K562 (cell line): ENCODE data around the gene COL7A1. TPM values are rescaled to one million over a fixed set of nuclear protein-coding genes. Genes with fewer than 3 reads are reported as not detected.

Source experiments
- ATAC-seq: fragments of 200-7000 bp; cut with Tn5 transposase; 3 replicates; pipeline ENCODE4 v1.9.1; 2020; ENCODE audit warnings: moderate library complexity
- BruUV-seq: library from RNA; stranded (reverse); fragments of 400-500 nt; replicated peaks from 2 replicates; lab custom pipeline; 2021; lab: Mats Ljungman, UMichigan
- CTCF ChIA-PET: fragments of 300-600 bp; formaldehyde crosslinking; extraction: SDS; loops from one replicate; lab custom pipeline; 2021; ENCODE audit warnings: low intra/inter-chr PET ratio; lab: Yijun Ruan, JAX
- POLR2A ChIA-PET: fragments of 300-600, 350-650 bp; sonication (Branson Sonifier 250); formaldehyde crosslinking; extraction: SDS; loops from one replicate; lab custom pipeline; 2021; ENCODE audit warnings: antibody characterized with exemption, inconsistent platforms; lab: Yijun Ruan, JAX
- DNase-seq, 4 experiments: peaks; one replicate each; pipeline versions ENCODE4 v3.0.0 to v3.0.0-alpha.2; 2011 to 2018; ENCODE audit warnings: low spot score in 3 of 4, mixed read lengths in 3 of 4; ENCODE audit errors: extremely low read depth in 1 of 4
- FAIRE-seq: peaks from 2 replicates; lab custom pipeline; 2011; peaks lifted over from hg19 to GRCh38; lab: Jason Lieb, UNC
- H2AFZ ChIP-seq: 2 replicates; pipeline ENCODE4 v1.6.0; 2011; ENCODE audit warnings: low read depth, low read length, control low read depth, inconsistent platforms
- H3K27ac ChIP-seq: fragments of 200-600 bp; 3 replicates; pipeline ENCODE4 v1.8.0; 2011; ENCODE audit warnings: low read depth, mild to moderate bottlenecking, control low read depth, inconsistent platforms, low read length, moderate library complexity, mixed read lengths; ENCODE audit errors: extremely low read depth
- H3K27me3 ChIP-seq, 2 experiments: fragments of 300-600 bp in 1 of 2; 2 replicates in 1 of 2; 3 replicates in 1 of 2; pipeline versions ENCODE4 v1.6.0 to v1.8.0; 2011; ENCODE audit warnings: inconsistent platforms in 2 of 2, low read length in 2 of 2, mild to moderate bottlenecking in 1 of 2, mixed read lengths in 1 of 2, moderate library complexity in 1 of 2; ENCODE audit not compliant: control insufficient read depth in 2 of 2, insufficient read depth in 2 of 2
- H3K36me3 ChIP-seq: fragments of 300-600 bp; 3 replicates; pipeline ENCODE4 v1.8.0; 2011; ENCODE audit warnings: mild to moderate bottlenecking, low read length, inconsistent platforms; ENCODE audit not compliant: control insufficient read depth, insufficient read depth
- H3K4me1 ChIP-seq, 2 experiments: fragments of 200-600 bp in 1 of 2; replicated peaks in 1 of 2; 2 replicates in 1 of 2; 3 replicates in 1 of 2; pipeline versions ENCODE4 v1.5.1 to v1.8.0; 2011; ENCODE audit warnings: inconsistent platforms in 2 of 2, low read length in 2 of 2, mild to moderate bottlenecking in 1 of 2, mixed read lengths in 1 of 2, moderate library complexity in 1 of 2; ENCODE audit not compliant: control insufficient read depth in 2 of 2, insufficient read depth in 2 of 2
- H3K4me2 ChIP-seq: 2 replicates; pipeline ENCODE4 v1.6.1; 2011; ENCODE audit warnings: low read length, control low read depth, inconsistent platforms, mixed read lengths; ENCODE audit not compliant: insufficient read depth
- H3K4me3 ChIP-seq: fragments of 200-600 bp; sonication (generic), shearing (Covaris generic); 2 replicates; pipeline ENCODE4 v1.5.1; 2016; ENCODE audit warnings: control low read depth, inconsistent platforms
- H3K79me2 ChIP-seq: fragments of 200-600 bp; 3 replicates; pipeline ENCODE4 v1.8.0; 2011; ENCODE audit warnings: low read length, inconsistent platforms; ENCODE audit not compliant: control insufficient read depth, insufficient read depth
- H3K9ac ChIP-seq, 2 experiments: 2 replicates each; pipeline versions ENCODE4 v1.6.0 to v1.6.1; 2011; ENCODE audit warnings: low read depth in 2 of 2, low read length in 2 of 2, control low read depth in 1 of 2, inconsistent platforms in 1 of 2, mild to moderate bottlenecking in 1 of 2, mixed read lengths in 1 of 2; ENCODE audit not compliant: insufficient read depth in 1 of 2
- H3K9me1 ChIP-seq: one replicate; pipeline ENCODE4 v1.6.0; 2011; ENCODE audit warnings: inconsistent platforms, mild to moderate bottlenecking, low read length, moderate library complexity; ENCODE audit not compliant: control insufficient read depth, insufficient read depth
- H3K9me3 ChIP-seq: replicated peaks from 2 replicates; pipeline ENCODE4 v1.5.1; 2011; ENCODE audit warnings: low read depth, low read length, inconsistent platforms; ENCODE audit not compliant: control insufficient read depth, insufficient read depth
- H4K20me1 ChIP-seq: replicated peaks from 2 replicates; pipeline ENCODE4 v1.6.1; 2011; ENCODE audit warnings: low read length, inconsistent platforms, mixed read lengths; ENCODE audit not compliant: control insufficient read depth, insufficient read depth
- MAZ ChIP-seq, 2 experiments: fragments of 450-650 bp in 1 of 2; sonication (generic) in 1 of 2; formaldehyde crosslinking; IDR thresholded peaks in 1 of 2; conservative IDR thresholded peaks in 1 of 2; 2 replicates each; pipeline versions ENCODE4 v1.4.0 to v1.5.0; 2020; ENCODE audit warnings: mild to moderate bottlenecking in 1 of 2, missing genetic modification reagents in 1 of 2
- WGBS: fragments of 100-300 bp; shearing (Covaris generic); methylation state at CpG from one replicate; pipeline ENCODE4 v1.1.6; 2016; ENCODE audit warnings: low coverage, mixed read lengths; ENCODE audit not compliant: insufficient coverage; ENCODE audit errors: missing lambda C conversion rate; 5-methylcytosine and 5-hydroxymethylcytosine counted together
- in situ Hi-C: fragments of 300-500 bp; cut with MboI; formaldehyde crosslinking; loops from 4 replicates; pipeline ENCODE4 v1.15.0; 2018; ENCODE audit warnings: inconsistent platforms, mixed read lengths
- intact Hi-C: fragments of 100-400 bp; cut with micrococcal nuclease; formaldehyde crosslinking; loops from 2 replicates; pipeline ENCODE4 v1.14.2; 2022
- polyA plus RNA-seq, 8 experiments: library from polyadenylated mRNA; depleted of rRNA in 4 of 8; stranded (reverse) in 5 of 8; unstranded in 3 of 8; fragments of >200 nt; fragmentation: Nextera tagmentation in 2 of 8; fragmentation: Illumina TruSeq in 1 of 8; extraction: Ambion mirVana in 2 of 8; extraction: Trizol in 1 of 8; gene quantifications; 2 replicates each; pipeline versions ENCODE4 v1.2.1 to v1.2.3, GENCODE V29; 2011 to 2014; ENCODE audit warnings: inconsistent platforms in 1 of 8, missing spikeins in 1 of 8
- total RNA-seq, 7 experiments: library from RNA; depleted of rRNA in 6 of 7; stranded (reverse); fragments of >200 nt in 6 of 7; fragmentation: Illumina TruSeq in 2 of 7; extraction: Trizol in 2 of 7; gene quantifications; 2 replicates each; pipeline versions ENCODE4 v1.2.1 to v1.2.3, GENCODE V29; 2011 to 2021; ENCODE audit warnings: low replicate concordance in 1 of 7
- TF ChIP-seq, protein P1 (sequence below): sonication (generic); formaldehyde crosslinking; IDR thresholded peaks from 2 replicates; pipeline ENCODE4 v1.9.0; 2022; ENCODE audit warnings: mild to moderate bottlenecking, missing genetic modification reagents
- TF ChIP-seq, protein P2 (sequence below), 3 experiments: IDR thresholded peaks in 2 of 3; conservative IDR thresholded peaks in 1 of 3; 2 replicates each; pipeline ENCODE4 v1.5.1; 2011 to 2012; ENCODE audit warnings: low read length in 3 of 3, mild to moderate bottlenecking in 3 of 3, control low read depth in 2 of 3, improper control_type of control experiment in 1 of 3, inconsistent platforms in 1 of 3, low read depth in 1 of 3, mixed read lengths in 1 of 3, moderate library complexity in 1 of 3; ENCODE audit not compliant: insufficient read depth in 2 of 3
- TF ChIP-seq, protein P3 (sequence below): sonication (generic); formaldehyde crosslinking; IDR thresholded peaks from 2 replicates; pipeline ENCODE4 v1.9.0; 2022; ENCODE audit warnings: mild to moderate bottlenecking, missing genetic modification reagents

Gene COL7A1
- total and polyA plus RNA-seq, 9 of the 15 experiments (the other 6 are each of a cell fraction or from before 2014, with no cell fraction given): 0.09 to 0.66 (median 0.35) TPM; not detected in 3

DNA sequence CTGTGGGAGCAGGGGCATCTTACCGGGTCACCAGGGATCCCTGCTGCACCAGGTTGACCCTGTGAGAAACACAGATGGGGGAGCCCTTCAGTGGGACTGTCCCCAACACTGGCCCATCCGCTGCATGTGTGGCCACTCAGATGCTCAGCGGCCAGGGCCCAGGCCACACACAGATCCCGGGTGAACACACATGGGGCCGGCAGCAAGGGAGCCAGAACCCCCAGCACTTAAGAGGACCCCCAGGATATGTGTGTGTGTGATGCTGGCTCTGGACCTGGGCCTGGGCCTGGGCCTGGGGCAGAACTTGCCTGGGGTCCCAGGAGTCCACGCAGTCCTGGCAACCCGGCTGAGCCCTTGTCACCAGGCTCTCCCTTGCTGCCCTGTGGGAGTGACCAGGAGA, 26.7 kb downstream of the COL7A1 start:
- Histone ChIP-seq H3K9ac (no peak overlapping the region; a peak in 1 of 4 replicates), H3K9me1 (no peaks in the 10 kb centered on the region), H3K36me3 (no peaks in the 10 kb centered on the region), H3K9me3 (no peaks in the 10 kb centered on the region), H3K27ac (no peak overlapping the region), H3K4me3 (no peak overlapping the region), H4K20me1 (no peaks in the 10 kb centered on the region), H3K4me2 (no peak overlapping the region), H3K27me3 (no peaks in the 10 kb centered on the region), H2AFZ (no peak overlapping the region), H3K4me1 (peaks cover 0 to 33% of the 10 kb centered on the region in 2 experiments; a peak in 2 of 5 replicates), H3K79me2 (no peaks in the 10 kb centered on the region)
- in situ Hi-C loops: no loop called here
- 40% methylated on average over 5 of the region's 7 CpGs for WGBS
- no peak for TF ChIP-seq MAZ (CRISPR knock-in tag; conservative IDR thresholded peaks at IDR 0.05 in 1 of 2, IDR thresholded peaks at IDR 0.05 in 1 of 2)
- TF ChIP-seq, protein P1, sequence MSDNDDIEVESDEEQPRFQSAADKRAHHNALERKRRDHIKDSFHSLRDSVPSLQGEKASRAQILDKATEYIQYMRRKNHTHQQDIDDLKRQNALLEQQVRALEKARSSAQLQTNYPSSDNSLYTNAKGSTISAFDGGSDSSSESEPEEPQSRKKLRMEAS (CRISPR knock-in tag): no peak
- TF ChIP-seq, protein P2, sequence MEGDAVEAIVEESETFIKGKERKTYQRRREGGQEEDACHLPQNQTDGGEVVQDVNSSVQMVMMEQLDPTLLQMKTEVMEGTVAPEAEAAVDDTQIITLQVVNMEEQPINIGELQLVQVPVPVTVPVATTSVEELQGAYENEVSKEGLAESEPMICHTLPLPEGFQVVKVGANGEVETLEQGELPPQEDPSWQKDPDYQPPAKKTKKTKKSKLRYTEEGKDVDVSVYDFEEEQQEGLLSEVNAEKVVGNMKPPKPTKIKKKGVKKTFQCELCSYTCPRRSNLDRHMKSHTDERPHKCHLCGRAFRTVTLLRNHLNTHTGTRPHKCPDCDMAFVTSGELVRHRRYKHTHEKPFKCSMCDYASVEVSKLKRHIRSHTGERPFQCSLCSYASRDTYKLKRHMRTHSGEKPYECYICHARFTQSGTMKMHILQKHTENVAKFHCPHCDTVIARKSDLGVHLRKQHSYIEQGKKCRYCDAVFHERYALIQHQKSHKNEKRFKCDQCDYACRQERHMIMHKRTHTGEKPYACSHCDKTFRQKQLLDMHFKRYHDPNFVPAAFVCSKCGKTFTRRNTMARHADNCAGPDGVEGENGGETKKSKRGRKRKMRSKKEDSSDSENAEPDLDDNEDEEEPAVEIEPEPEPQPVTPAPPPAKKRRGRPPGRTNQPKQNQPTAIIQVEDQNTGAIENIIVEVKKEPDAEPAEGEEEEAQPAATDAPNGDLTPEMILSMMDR (IDR thresholded peaks at IDR 0.05 in 2 of 3, conservative IDR thresholded peaks at IDR 0.05 in 1 of 3; ENCODE audit: insufficient read depth in 2 of 3, low read depth in 1 of 3, low read length in 3 of 3): no peak
- TF ChIP-seq, protein P3, sequence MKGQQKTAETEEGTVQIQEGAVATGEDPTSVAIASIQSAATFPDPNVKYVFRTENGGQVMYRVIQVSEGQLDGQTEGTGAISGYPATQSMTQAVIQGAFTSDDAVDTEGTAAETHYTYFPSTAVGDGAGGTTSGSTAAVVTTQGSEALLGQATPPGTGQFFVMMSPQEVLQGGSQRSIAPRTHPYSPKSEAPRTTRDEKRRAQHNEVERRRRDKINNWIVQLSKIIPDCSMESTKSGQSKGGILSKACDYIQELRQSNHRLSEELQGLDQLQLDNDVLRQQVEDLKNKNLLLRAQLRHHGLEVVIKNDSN: no peak
- ChIA-PET POLR2A (no interaction called here), CTCF (no interaction called here)
- no TSS peak for BruUV-seq
- FAIRE-seq (no peak), ATAC-seq (no peak), DNase-seq (no peak)
- intact Hi-C loops: no loop called here
